Right lobe of liver (tissue), 6 donors: ENCODE results near the gene MACROD2. TPM values are rescaled to one million over a fixed set of nuclear protein-coding genes. Genes with fewer than 3 reads are reported as not detected.

Experiments
- ATAC-seq, 4 donors: fragments of 200-7000 bp; cut with Tn5 transposase; one replicate each; pipeline ENCODE4 v1.9.1; 2020; ENCODE audit warnings: mild to moderate bottlenecking in 4 of 4, moderate library complexity in 4 of 4
- DNase-seq, 3 donors: peaks; one replicate each; pipeline ENCODE4 v3.0.0-alpha.2; 2020
- H3K27ac ChIP-seq, 3 donors: fragments of 200-600 bp; one replicate each; pipeline ENCODE4 v1.8.0; 2022
- H3K27me3 ChIP-seq, 2 donors: fragments of 200-600 bp; one replicate each; pipeline ENCODE4 v1.8.0; 2022
- H3K36me3 ChIP-seq, 4 donors: fragments of 200-600 bp; sonication (generic) in 1 of 4; one replicate each; pipeline versions ENCODE4 v1.5.1 to v1.8.0; 2017 to 2022; ENCODE audit warnings: control low read depth in 1 of 4
- H3K4me1 ChIP-seq, 4 donors: fragments of 200-600 bp; sonication (generic) in 1 of 4; one replicate each; pipeline versions ENCODE4 v1.5.1 to v1.8.0; 2017 to 2022; ENCODE audit warnings: control low read depth in 1 of 4
- H3K4me3 ChIP-seq, 3 donors: fragments of 200-600 bp; one replicate each; pipeline ENCODE4 v1.8.0; 2022
- H3K9me3 ChIP-seq, 4 donors: fragments of 200-600 bp; sonication (generic) in 1 of 4; one replicate each; pipeline versions ENCODE4 v1.5.1 to v1.8.0; 2017 to 2022; ENCODE audit warnings: control low read depth in 1 of 4
- POLR2A ChIP-seq: fragments of 450-650 bp; IDR thresholded peaks from one replicate; pipeline ENCODE4 v1.6.1; 2017; ENCODE audit warnings: antibody characterized with exemption, mild to moderate bottlenecking
- WGBS: methylation state at CpG from one replicate; pipeline ENCODE4 v1.1.6; 2018; ENCODE audit warnings: low coverage, low lambda C conversion rate; ENCODE audit not compliant: insufficient coverage; ENCODE audit errors: missing lambda C conversion rate; 5-methylcytosine and 5-hydroxymethylcytosine counted together
- intact Hi-C, 2 donors: fragments of 100-400 bp; cut with DNase I; formaldehyde crosslinking; loops; one replicate each; pipeline versions ENCODE4 v1.11.2 to v1.14.1; 2022
- total RNA-seq, 6 experiments: library from RNA; depleted of rRNA in 2 of 6; stranded (reverse); fragments of >200 nt in 2 of 6; fragmentation: NEBNext Ultra II Directional in 3 of 6; extraction: Animal tissue kit (Norgen Biotek cat#: 25700) in 3 of 6; gene quantifications; one replicate each; pipeline versions ENCODE4 v1.1.0 to v1.2.4, GENCODE V29; 2016 to 2023
- TF ChIP-seq, protein P1 (sequence below), 4 donors: fragments of 200-600 bp in 3 of 4; fragments of 450-650 bp in 1 of 4; IDR thresholded peaks; one replicate each; pipeline versions ENCODE4 v1.5.1 to v1.8.0; 2016 to 2022; ENCODE audit warnings: antibody characterized with exemption in 4 of 4, mild to moderate bottlenecking in 2 of 4
- donor health status: DM: no; HTN: yes; CAD: no.
- donor health status: DM: no; HTN: no; CAD: no.
- donor health status: DM: no; HTN: no; CAD: no.
- donor health status: DM: no; HTN: yes; CAD: no.
- donor health status: DM: no; HTN: yes; CAD: no.

The MACROD2 gene
- total RNA-seq, 6 experiments from 2014 or later = 1.2 to 5.5 (median 3.3) TPM

DNA sequence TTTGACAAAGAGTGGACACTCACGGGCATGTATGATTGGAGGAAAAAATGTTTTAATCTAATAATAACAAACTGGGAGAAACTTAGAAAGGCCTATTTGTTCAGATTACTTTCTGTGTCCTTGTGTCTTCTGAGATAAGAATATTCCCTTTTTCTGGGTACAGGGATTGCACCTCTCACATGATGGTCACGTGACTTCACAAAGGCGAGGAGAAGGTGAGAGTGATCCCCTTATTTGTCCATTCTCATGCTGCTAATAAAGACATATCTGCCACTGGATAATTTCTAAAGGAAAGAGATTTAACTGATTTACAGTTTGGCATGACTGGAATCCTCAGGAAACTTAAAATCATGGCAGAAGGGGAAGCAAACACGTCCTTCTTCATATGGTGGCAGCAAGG lies 1331.8 kb downstream of the MACROD2 start:
- no peak overlapping the region for H3K4me3 ChIP-seq
- no peaks in the 10 kb centered on the region for H3K27me3 ChIP-seq
- peaks cover 0 to 16% (median 0%) of the 10 kb centered on the region in 4 donors for H3K4me1 ChIP-seq
- no peaks in the 10 kb centered on the region for H3K36me3 ChIP-seq
- H3K9me3 ChIP-seq = no peaks in the 10 kb centered on the region
- no peak for TF ChIP-seq POLR2A
- TF ChIP-seq, protein P1, sequence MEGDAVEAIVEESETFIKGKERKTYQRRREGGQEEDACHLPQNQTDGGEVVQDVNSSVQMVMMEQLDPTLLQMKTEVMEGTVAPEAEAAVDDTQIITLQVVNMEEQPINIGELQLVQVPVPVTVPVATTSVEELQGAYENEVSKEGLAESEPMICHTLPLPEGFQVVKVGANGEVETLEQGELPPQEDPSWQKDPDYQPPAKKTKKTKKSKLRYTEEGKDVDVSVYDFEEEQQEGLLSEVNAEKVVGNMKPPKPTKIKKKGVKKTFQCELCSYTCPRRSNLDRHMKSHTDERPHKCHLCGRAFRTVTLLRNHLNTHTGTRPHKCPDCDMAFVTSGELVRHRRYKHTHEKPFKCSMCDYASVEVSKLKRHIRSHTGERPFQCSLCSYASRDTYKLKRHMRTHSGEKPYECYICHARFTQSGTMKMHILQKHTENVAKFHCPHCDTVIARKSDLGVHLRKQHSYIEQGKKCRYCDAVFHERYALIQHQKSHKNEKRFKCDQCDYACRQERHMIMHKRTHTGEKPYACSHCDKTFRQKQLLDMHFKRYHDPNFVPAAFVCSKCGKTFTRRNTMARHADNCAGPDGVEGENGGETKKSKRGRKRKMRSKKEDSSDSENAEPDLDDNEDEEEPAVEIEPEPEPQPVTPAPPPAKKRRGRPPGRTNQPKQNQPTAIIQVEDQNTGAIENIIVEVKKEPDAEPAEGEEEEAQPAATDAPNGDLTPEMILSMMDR (IDR thresholded peaks at IDR 0.05) = no peak
- WGBS = 90% methylated on average over 4 of the region's 4 CpGs
- no peak for DNase-seq
- intact Hi-C loops = no loop called here
- H3K27ac ChIP-seq = no peak overlapping the region
- ATAC-seq = no peak

DNA sequence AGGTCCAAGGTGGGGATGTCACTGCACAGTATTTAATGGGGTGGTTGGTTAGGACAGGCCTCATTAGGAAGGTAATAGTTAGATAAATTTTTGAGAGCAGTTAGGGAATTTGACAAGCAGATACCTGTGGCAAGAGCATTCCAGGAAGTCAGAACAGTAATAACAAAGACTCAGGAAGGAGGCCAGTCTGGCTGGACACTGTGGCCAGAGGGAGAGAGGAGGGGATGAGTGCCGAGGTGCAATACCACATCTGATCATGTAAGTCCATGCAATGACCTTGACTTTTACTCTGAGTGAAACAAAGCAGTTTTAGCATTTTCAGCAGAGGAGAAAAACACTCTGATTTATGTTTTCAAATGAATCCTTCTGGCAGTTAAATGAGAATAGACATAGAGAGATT lies 1332.8 kb downstream of the MACROD2 start:
- no peaks in the 10 kb centered on the region for H3K9me3 ChIP-seq
- H3K36me3 ChIP-seq = no peaks in the 10 kb centered on the region
- no peaks in the 10 kb centered on the region for H3K27me3 ChIP-seq
- ATAC-seq (peak in 2 of 4 donors; percentile 44 to 72), DNase-seq (no peak)
- intact Hi-C loops = no loop called here
- TF ChIP-seq POLR2A = no peak
- TF ChIP-seq, protein P1 (IDR thresholded peaks at IDR 0.05) = no peak
- no peak overlapping the region for H3K27ac ChIP-seq
- peaks cover 0 to 16% (median 0%) of the 10 kb centered on the region in 4 donors for H3K4me1 ChIP-seq
- no peak overlapping the region for H3K4me3 ChIP-seq
- 6% methylated on average over 1 of the region's 1 CpG for WGBS

DNA sequence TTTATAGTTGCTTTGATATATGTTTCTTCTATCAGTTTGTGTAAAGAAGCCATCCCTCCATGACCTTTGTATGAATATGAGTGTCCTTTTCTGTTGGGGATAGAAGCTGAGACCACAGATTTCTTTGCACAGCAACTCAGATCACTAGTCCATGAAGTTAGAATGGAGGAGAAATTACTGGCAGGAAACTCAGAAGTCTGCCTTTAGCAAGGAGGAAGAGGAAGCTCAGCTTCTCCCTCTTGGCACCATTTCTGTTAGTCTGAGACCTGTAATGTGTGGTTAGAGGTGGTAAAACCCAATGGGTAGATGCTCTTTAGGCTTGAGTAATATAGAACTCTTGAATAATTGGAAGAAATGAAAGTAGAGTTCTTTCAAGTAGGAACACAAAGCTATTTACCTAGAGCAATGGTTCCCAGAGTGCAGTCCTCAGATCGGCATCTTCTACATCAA lies 1337.4 kb downstream of the MACROD2 start:
- Histone ChIP-seq H3K4me3 (no peak overlapping the region), H3K36me3 (no peaks in the 10 kb centered on the region), H3K27me3 (no peaks in the 10 kb centered on the region), H3K9me3 (no peaks in the 10 kb centered on the region), H3K4me1 (no peaks in the 10 kb centered on the region), H3K27ac (no peak overlapping the region)
- no peak for TF ChIP-seq POLR2A
- TF ChIP-seq, protein P1 (IDR thresholded peaks at IDR 0.05) = no peak
- no peak for ATAC-seq
- 80% methylated on average over 1 of the region's 1 CpG for WGBS
- DNase-seq = no peak
- intact Hi-C loops = no loop called here

GRCh38 chr20:15333170-15333569 lies 1337.9 kb downstream of the MACROD2 start:
- intact Hi-C loops = no loop called here
- H3K4me1 ChIP-seq = no peaks in the 10 kb centered on the region
- H3K27me3 ChIP-seq = no peaks in the 10 kb centered on the region
- no peak for ATAC-seq
- H3K36me3 ChIP-seq = no peaks in the 10 kb centered on the region
- H3K4me3 ChIP-seq = no peak overlapping the region
- no peak for DNase-seq
- TF ChIP-seq, protein P1 (IDR thresholded peaks at IDR 0.05) = no peak
- no peak for TF ChIP-seq POLR2A
- WGBS = 77% methylated on average over 4 of the region's 4 CpGs
- no peaks in the 10 kb centered on the region for H3K9me3 ChIP-seq
- H3K27ac ChIP-seq = no peak overlapping the region

DNA sequence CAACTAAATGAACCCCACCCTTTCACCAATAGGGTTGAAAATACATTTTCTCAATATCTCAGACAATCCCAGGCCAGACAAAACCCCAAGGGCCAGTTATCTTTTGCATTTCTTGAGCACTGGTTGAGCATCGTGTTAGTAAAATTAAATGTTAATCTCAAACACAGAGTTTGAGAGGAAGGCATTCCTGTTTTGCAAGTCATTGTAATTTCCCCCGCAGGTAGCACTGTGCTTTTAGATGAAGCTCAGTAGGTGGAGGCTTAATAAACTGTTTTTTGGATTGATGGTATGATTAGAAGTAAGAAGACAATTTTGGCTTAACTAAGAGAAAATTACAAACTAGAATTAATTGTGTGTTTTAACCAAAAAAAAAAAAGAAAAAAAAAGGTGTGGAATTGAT lies 1340.7 kb downstream of the MACROD2 start:
- 70% methylated on average over 2 of the region's 2 CpGs for WGBS
- intact Hi-C loops = no loop called here
- Histone ChIP-seq H3K4me1 (no peaks in the 10 kb centered on the region), H3K9me3 (no peaks in the 10 kb centered on the region), H3K4me3 (no peak overlapping the region), H3K27ac (no peak overlapping the region), H3K36me3 (no peaks in the 10 kb centered on the region), H3K27me3 (no peaks in the 10 kb centered on the region)
- ATAC-seq (no peak), DNase-seq (no peak)
- TF ChIP-seq, protein P1 (IDR thresholded peaks at IDR 0.05) = no peak
- no peak for TF ChIP-seq POLR2A
